K562 (cell line): ENCODE data around the gene BEST2. TPM values are rescaled to one million over a fixed set of nuclear protein-coding genes. Genes with fewer than 3 reads are reported as not detected.

ENCODE experiments used
- DDX20 ChIP-seq: fragments of 450-650 bp; IDR thresholded peaks from 2 replicates; pipeline ENCODE4 v1.6.1; 2016; ENCODE audit warnings: missing genetic modification characterization, low read depth, mild to moderate bottlenecking, missing compliant biosample characterization, moderate library complexity
- ESRRB ChIP-seq: fragments of 250-450 bp; sonication (Bioruptor Pico); IDR thresholded peaks from 2 replicates; pipeline ENCODE4 v1.5.0; 2020; ENCODE audit warnings: mild to moderate bottlenecking, moderate library complexity, borderline replicate concordance
- ETV6 ChIP-seq, 3 experiments: fragments of 150-350 bp in 1 of 3; sonication (generic) in 1 of 3; formaldehyde crosslinking in 1 of 3; IDR thresholded peaks; 2 replicates each; pipeline versions ENCODE4 v1.6.1 to v1.8.0; 2014 to 2022; ENCODE audit warnings: borderline replicate concordance in 2 of 3, low read depth in 2 of 3, antibody characterized with exemption in 1 of 3, low read length in 1 of 3, mild to moderate bottlenecking in 1 of 3, missing genetic modification reagents in 1 of 3
- GATAD2B ChIP-seq: fragments of 450-650 bp; IDR thresholded peaks from 2 replicates; pipeline ENCODE4 v1.6.1; 2017; ENCODE audit warnings: mild to moderate bottlenecking, borderline replicate concordance
- HBP1 ChIP-seq: fragments of 450-650 bp; formaldehyde crosslinking; IDR thresholded peaks from 2 replicates; pipeline ENCODE4 v1.4.0; 2022; ENCODE audit warnings: missing genetic modification characterization
- HLTF ChIP-seq: fragments of 450-650 bp; IDR thresholded peaks from 2 replicates; pipeline ENCODE4 v1.6.1; 2016
- ILK ChIP-seq: fragments of 450-650 bp; IDR thresholded peaks from 2 replicates; pipeline ENCODE4 v1.6.1; 2016; ENCODE audit warnings: missing genetic modification characterization, low read depth, mild to moderate bottlenecking, missing compliant biosample characterization, moderate library complexity, borderline replicate concordance
- LEF1 ChIP-seq: fragments of 450-650 bp; IDR thresholded peaks from 2 replicates; pipeline ENCODE4 v1.6.1; 2016; ENCODE audit warnings: mild to moderate bottlenecking
- MCM5 ChIP-seq: fragments of 450-650 bp; IDR thresholded peaks from 2 replicates; pipeline ENCODE4 v1.6.1; 2016; ENCODE audit warnings: low read depth
- MNT ChIP-seq, 2 experiments: fragments of 450-650 bp; conservative IDR thresholded peaks; 2 replicates each; pipeline ENCODE4 v1.6.1; 2017; ENCODE audit warnings: mild to moderate bottlenecking in 2 of 2, moderate library complexity in 2 of 2
- RNF2 ChIP-seq: sonication (generic); IDR thresholded peaks from 2 replicates; pipeline ENCODE4 v1.6.1; 2016
- STAT6 ChIP-seq: sonication (generic); formaldehyde crosslinking; IDR thresholded peaks from 2 replicates; pipeline ENCODE4 v1.8.1; 2023; ENCODE audit warnings: mild to moderate bottlenecking, missing genetic modification reagents
- TCF7L2 ChIP-seq: fragments of 150-350 bp; IDR thresholded peaks from 2 replicates; pipeline ENCODE4 v1.6.1; 2016; ENCODE audit warnings: low read depth, mild to moderate bottlenecking, low read length, moderate library complexity
- TRIM28 ChIP-seq: fragments of 450-650 bp; IDR thresholded peaks from 2 replicates; pipeline ENCODE4 v1.6.1; 2017
- XRCC3 ChIP-seq: fragments of 450-650 bp; IDR thresholded peaks from 2 replicates; pipeline ENCODE4 v1.6.1; 2017; ENCODE audit warnings: mild to moderate bottlenecking, moderate library complexity
- ZNF347 ChIP-seq: fragments of 450-650 bp; formaldehyde crosslinking; IDR thresholded peaks from 2 replicates; pipeline ENCODE4 v1.4.0; 2020; ENCODE audit warnings: low read depth, mild to moderate bottlenecking, moderate library complexity
- ZNF354B ChIP-seq: fragments of 250-450 bp; sonication (Bioruptor Pico); IDR thresholded peaks from 2 replicates; pipeline ENCODE4 v1.4.0; 2020
- ZNF76 ChIP-seq: fragments of 250-450 bp; sonication (Bioruptor Pico); IDR thresholded peaks from 2 replicates; pipeline ENCODE4 v1.4.0; 2020; ENCODE audit warnings: mild to moderate bottlenecking, moderate library complexity, borderline replicate concordance
- polyA plus RNA-seq, 8 experiments: library from polyadenylated mRNA; depleted of rRNA in 4 of 8; stranded (reverse) in 5 of 8; unstranded in 3 of 8; fragments of >200 nt; fragmentation: Nextera tagmentation in 2 of 8; fragmentation: Illumina TruSeq in 1 of 8; extraction: Ambion mirVana in 2 of 8; extraction: Trizol in 1 of 8; gene quantifications; 2 replicates each; pipeline versions ENCODE4 v1.2.1 to v1.2.3, GENCODE V29; 2011 to 2014; ENCODE audit warnings: inconsistent platforms in 1 of 8, missing spikeins in 1 of 8
- total RNA-seq, 7 experiments: library from RNA; depleted of rRNA in 6 of 7; stranded (reverse); fragments of >200 nt in 6 of 7; fragmentation: Illumina TruSeq in 2 of 7; extraction: Trizol in 2 of 7; gene quantifications; 2 replicates each; pipeline versions ENCODE4 v1.2.1 to v1.2.3, GENCODE V29; 2011 to 2021; ENCODE audit warnings: low replicate concordance in 1 of 7
- TF ChIP-seq, protein P1 (sequence below): fragments of 150-350 bp; conservative IDR thresholded peaks from 2 replicates; pipeline ENCODE4 v1.6.1; 2014; ENCODE audit warnings: low read length

BEST2 gene
- total and polyA plus RNA-seq, 9 of the 15 experiments (the other 6 are each of a cell fraction or from before 2014, with no cell fraction given) = not detected

GRCh38 chr19:12778017-12778904 lies 26.7 kb downstream of the BEST2 start (continued):
- TF ChIP-seq ESRRB (CRISPR knock-in tag) (no peak), TRIM28 (no peak), ZNF347 (CRISPR knock-in tag) (no peak), ZNF76 (CRISPR knock-in tag) (no peak), MCM5 (no peak), ETV6 (IDR thresholded peaks at IDR 0.05; ENCODE audit: borderline replicate concordance in 1 of 2, low read depth in 2 of 2, low read length in 1 of 2) (no peak), ETV6 (CRISPR knock-in tag; IDR thresholded peaks at IDR 0.05; ENCODE audit: borderline replicate concordance) (no peak), HLTF (no peak), TCF7L2 (no peak), MNT (conservative IDR thresholded peaks at IDR 0.05) (no peak; a peak in 1 of 4 replicates), STAT6 (no peak), LEF1 (no peak), GATAD2B (no peak), XRCC3 (no peak), DDX20 (tag) (no peak), ZNF354B (CRISPR knock-in tag) (no peak), ILK (tag) (no peak), RNF2 (0 out of 2 replicates have a peak, but pooled peaks have one; percentile 23), HBP1 (CRISPR knock-in tag) (no peak)
- TF ChIP-seq, protein P1, sequence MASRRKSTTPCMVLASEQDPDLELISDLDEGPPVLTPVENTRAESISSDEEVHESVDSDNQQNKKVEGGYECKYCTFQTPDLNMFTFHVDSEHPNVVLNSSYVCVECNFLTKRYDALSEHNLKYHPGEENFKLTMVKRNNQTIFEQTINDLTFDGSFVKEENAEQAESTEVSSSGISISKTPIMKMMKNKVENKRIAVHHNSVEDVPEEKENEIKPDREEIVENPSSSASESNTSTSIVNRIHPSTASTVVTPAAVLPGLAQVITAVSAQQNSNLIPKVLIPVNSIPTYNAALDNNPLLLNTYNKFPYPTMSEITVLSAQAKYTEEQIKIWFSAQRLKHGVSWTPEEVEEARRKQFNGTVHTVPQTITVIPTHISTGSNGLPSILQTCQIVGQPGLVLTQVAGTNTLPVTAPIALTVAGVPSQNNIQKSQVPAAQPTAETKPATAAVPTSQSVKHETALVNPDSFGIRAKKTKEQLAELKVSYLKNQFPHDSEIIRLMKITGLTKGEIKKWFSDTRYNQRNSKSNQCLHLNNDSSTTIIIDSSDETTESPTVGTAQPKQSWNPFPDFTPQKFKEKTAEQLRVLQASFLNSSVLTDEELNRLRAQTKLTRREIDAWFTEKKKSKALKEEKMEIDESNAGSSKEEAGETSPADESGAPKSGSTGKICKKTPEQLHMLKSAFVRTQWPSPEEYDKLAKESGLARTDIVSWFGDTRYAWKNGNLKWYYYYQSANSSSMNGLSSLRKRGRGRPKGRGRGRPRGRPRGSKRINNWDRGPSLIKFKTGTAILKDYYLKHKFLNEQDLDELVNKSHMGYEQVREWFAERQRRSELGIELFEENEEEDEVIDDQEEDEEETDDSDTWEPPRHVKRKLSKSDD = no peak
